ENCODE measurements around the gene P2RY14.

Gene P2RY14

GRCh38 chr3:151196434-151196833 lies 81.9 kb downstream of the P2RY14 start:
- TF ChIP-seq CTCF (IDR thresholded peaks at IDR 0.05; ENCODE audit: control insufficient read depth, extremely low read depth, insufficient read depth) = no peak
- DNase-seq (ENCODE audit: low read depth) = no peak
- H3K4me3 ChIP-seq (ENCODE audit: low read depth, low read length) = no peak overlapping the region

DNA sequence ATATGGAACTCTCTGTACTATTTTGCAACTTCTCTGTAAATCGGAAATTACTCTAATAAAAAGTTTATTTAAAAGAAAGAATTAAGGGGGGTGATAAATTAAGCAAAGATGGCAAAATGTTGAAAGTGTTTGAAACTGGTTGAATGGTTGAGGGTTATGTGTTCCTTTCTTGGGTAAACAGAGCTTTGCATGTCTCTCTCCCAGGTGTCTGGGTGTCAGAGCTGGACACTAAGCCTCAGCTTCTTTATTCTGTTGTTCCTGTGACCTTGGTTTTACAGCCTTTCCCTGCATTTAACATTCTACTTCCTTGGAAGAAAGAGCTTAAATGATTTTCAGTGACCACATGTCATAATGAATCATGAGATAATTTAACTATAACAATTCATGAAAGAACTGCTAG lies 82.5 kb downstream of the P2RY14 start:
- no peak overlapping the region for H3K4me3 ChIP-seq (ENCODE audit: low read depth, low read length)
- DNase-seq (ENCODE audit: low read depth) = no peak
- TF ChIP-seq CTCF (IDR thresholded peaks at IDR 0.05; ENCODE audit: control insufficient read depth, extremely low read depth, insufficient read depth) = no peak

- no peak overlapping the region for H3K4me3 ChIP-seq (ENCODE audit: low read depth, low read length)
- no peak for TF ChIP-seq CTCF (IDR thresholded peaks at IDR 0.05; ENCODE audit: control insufficient read depth, extremely low read depth, insufficient read depth)
- DNase-seq (ENCODE audit: low read depth) = no peak
Measured at GRCh38 chr3:151192545-151192944, 85.8 kb downstream of the P2RY14 start.

GRCh38 chr3:151191095-151191494 lies 87.2 kb downstream of the P2RY14 start:
- H3K4me3 ChIP-seq (ENCODE audit: low read depth, low read length) = no peak overlapping the region
- TF ChIP-seq CTCF (IDR thresholded peaks at IDR 0.05; ENCODE audit: control insufficient read depth, extremely low read depth, insufficient read depth) = no peak
- no peak for DNase-seq (ENCODE audit: low read depth)

GRCh38 chr3:151183265-151183671 lies 95.1 kb downstream of the P2RY14 start:
- DNase-seq (ENCODE audit: low read depth) = no peak

DNA sequence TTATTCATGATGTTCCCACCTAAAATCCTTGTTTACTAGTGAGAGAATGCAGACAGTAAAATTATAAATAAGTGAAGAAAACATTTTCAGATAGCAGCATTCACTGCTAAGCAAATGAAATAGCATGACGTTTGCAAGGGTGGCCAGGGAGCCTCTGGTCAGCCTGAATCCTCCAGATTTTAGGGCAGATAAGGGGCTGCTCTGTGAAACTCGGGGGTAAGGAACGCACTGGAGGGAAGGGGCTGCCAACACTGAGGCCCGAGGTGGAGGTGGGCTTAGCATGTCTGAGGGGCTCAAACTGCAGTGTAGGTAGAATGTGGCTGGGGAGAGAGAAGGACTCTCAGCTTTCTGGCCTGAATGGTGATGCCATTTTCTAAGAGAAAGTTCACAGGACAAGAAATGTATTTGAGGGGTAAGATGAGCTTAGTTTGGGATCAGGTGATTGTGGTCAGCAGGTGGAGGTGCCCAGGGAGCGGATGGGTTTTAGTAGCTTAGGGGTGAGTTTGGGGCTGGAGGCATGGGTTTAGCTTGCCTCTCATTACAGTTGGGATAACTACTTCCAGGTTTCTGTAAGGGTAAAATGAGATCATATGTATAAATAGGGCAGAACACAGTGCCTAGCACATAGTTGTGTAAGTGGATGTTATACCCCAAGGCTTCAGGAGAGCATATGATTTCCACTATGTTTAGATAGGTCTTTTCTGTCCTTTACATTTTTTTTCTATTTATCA lies 95.8 kb downstream of the P2RY14 start:
- TF ChIP-seq CTCF (IDR thresholded peaks at IDR 0.05; ENCODE audit: control insufficient read depth, extremely low read depth, insufficient read depth) = no peak
- H3K4me3 ChIP-seq (ENCODE audit: low read depth, low read length) = no peak overlapping the region
- DNase-seq (ENCODE audit: low read depth) = no peak

More at GRCh38 chr3:151183265-151183671, 95.1 kb downstream of the P2RY14 start:
- H3K4me3 ChIP-seq (ENCODE audit: low read depth, low read length) = no peak overlapping the region
- TF ChIP-seq CTCF (IDR thresholded peaks at IDR 0.05; ENCODE audit: control insufficient read depth, extremely low read depth, insufficient read depth) = no peak
